PC-3 (cell line): ENCODE results near the gene MAPKBP1. TPM values are rescaled to one million over a fixed set of nuclear protein-coding genes. Genes with fewer than 3 reads are reported as not detected.

Experiments
- ATAC-seq: fragments of 200-7000 bp; cut with Tn5 transposase; 2 replicates; pipeline ENCODE4 v1.9.1; 2020; ENCODE audit warnings: mild to moderate bottlenecking, moderate library complexity
- BruUV-seq: library from RNA; stranded (reverse); fragments of 400-500 nt; replicated peaks from 2 replicates; lab custom pipeline; 2021; lab: Mats Ljungman, UMichigan
- CTCF ChIA-PET: fragments of 300-600 bp; sonication (Branson Sonifier 250); formaldehyde crosslinking; loops from one replicate; lab custom pipeline; 2022; ENCODE audit warnings: antibody characterized with exemption; lab: Charles Lee
- POLR2A ChIA-PET: fragments of 300-600 bp; sonication (Branson Sonifier 250); formaldehyde crosslinking; loops from one replicate; lab custom pipeline; 2022; ENCODE audit warnings: antibody characterized with exemption; ENCODE audit not compliant: unreplicated experiment; lab: Charles Lee
- DNase-seq: peaks from one replicate; pipeline ENCODE4 v3.0.0-alpha.2; 2015
- H2AFZ ChIP-seq: fragments of 300-600 bp; sonication (generic); 2 replicates; pipeline ENCODE4 v1.6.0; 2016; ENCODE audit warnings: antibody characterized with exemption, low read length
- H3F3A ChIP-seq: fragments of 300-600 bp; sonication (generic); one replicate; pipeline ENCODE4 v1.6.0; 2017; ENCODE audit warnings: antibody characterized with exemption, low read length, control low read depth, mild to moderate bottlenecking; ENCODE audit not compliant: unreplicated experiment
- H3K27ac ChIP-seq: fragments of 300-600 bp; sonication (generic); 2 replicates; pipeline ENCODE4 v1.5.1; 2016; ENCODE audit warnings: mild to moderate bottlenecking, low read length
- H3K27me3 ChIP-seq: fragments of 300-600 bp; sonication (generic); 2 replicates; pipeline ENCODE4 v1.6.1; 2016; ENCODE audit warnings: low read length, mixed read lengths
- H3K36me3 ChIP-seq: fragments of 300-600 bp; sonication (generic); 2 replicates; pipeline ENCODE4 v1.6.1; 2016; ENCODE audit warnings: low read depth, mixed run types, low read length, mixed read lengths
- H3K4me1 ChIP-seq: fragments of 300-600 bp; sonication (generic); 2 replicates; pipeline ENCODE4 v1.5.1; 2016; ENCODE audit warnings: low read length; ENCODE audit not compliant: insufficient read depth
- H3K4me2 ChIP-seq: fragments of 300-600 bp; sonication (generic); 2 replicates; pipeline ENCODE4 v1.6.0; 2016; ENCODE audit warnings: low read length
- H3K4me3 ChIP-seq: fragments of 300-600 bp; sonication (generic); 2 replicates; pipeline ENCODE4 v1.5.1; 2016; ENCODE audit warnings: mild to moderate bottlenecking, low read length, mixed read lengths
- H3K79me2 ChIP-seq: fragments of 300-600 bp; sonication (generic); 2 replicates; pipeline ENCODE4 v1.6.1; 2017; ENCODE audit warnings: low read length, mixed read lengths
- H3K9ac ChIP-seq: fragments of 300-600 bp; sonication (generic); 2 replicates; pipeline ENCODE4 v1.6.0; 2016; ENCODE audit warnings: mild to moderate bottlenecking, low read length
- H3K9me2 ChIP-seq: fragments of 300-600 bp; sonication (generic); replicated peaks from 2 replicates; pipeline ENCODE4 v1.6.1; 2016; ENCODE audit warnings: mixed run types, low read length, mixed read lengths
- H3K9me3 ChIP-seq: fragments of 300-600 bp; sonication (generic); 2 replicates; pipeline ENCODE4 v1.6.1; 2016; ENCODE audit warnings: low read length, mixed read lengths
- H4K20me1 ChIP-seq: fragments of 300-600 bp; sonication (generic); 2 replicates; pipeline ENCODE4 v1.6.1; 2016; ENCODE audit warnings: low read length, mixed read lengths
- EZH2 ChIP-seq: fragments of 300-600 bp; sonication (generic); IDR thresholded peaks from one replicate; pipeline ENCODE4 v1.6.1; 2017; ENCODE audit warnings: antibody characterized with exemption, mild to moderate bottlenecking, low read length; ENCODE audit not compliant: unreplicated experiment
- EZH2phosphoT487 ChIP-seq: fragments of 300-600 bp; sonication (generic); IDR thresholded peaks from 2 replicates; pipeline ENCODE4 v1.6.1; 2018; ENCODE audit warnings: mild to moderate bottlenecking, antibody characterized with exemption, low read length, borderline replicate concordance
- intact Hi-C: fragments of 100-400 bp; cut with micrococcal nuclease; formaldehyde crosslinking; loops from 2 replicates; pipeline ENCODE4 v1.9.0; 2023
- total RNA-seq: library from RNA; depleted of rRNA; stranded (reverse); fragments of >200 nt; gene quantifications from 2 replicates; pipeline ENCODE4 v1.2.3, GENCODE V29; 2014
- TF ChIP-seq, protein P1 (sequence below): fragments of 300-600 bp; sonication (generic); conservative IDR thresholded peaks from 2 replicates; pipeline ENCODE4 v1.5.1; 2017; ENCODE audit warnings: antibody characterized with exemption, low read depth, mild to moderate bottlenecking, low read length

MAPKBP1 gene
- total RNA-seq, 1 experiment from 2014 or later: 29.1 TPM

DNA sequence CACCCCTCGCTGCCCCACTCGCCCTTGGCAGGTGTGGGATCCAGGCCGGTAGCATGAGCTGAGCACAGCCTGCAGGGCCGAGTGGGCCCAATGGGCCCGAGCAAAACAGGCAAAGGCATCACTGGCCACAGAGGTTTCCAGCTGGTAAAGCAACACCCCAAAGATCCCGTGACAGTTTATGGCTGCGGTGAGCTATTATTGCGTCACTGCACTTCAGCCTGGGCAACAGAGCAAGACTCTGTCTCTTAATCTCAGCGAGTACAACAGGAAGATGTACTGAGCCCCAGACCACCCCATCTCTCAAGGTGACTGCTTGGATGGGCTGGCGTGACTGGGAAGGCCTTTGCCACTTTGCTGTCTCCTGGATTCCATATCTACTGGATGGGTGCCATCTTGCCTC, 57.9 kb downstream of the MAPKBP1 start:
- H2AFZ ChIP-seq: no peak overlapping the region
- CTCF ChIA-PET: no interaction called here
- ATAC-seq (no peak), DNase-seq (no peak)
- H3K9ac ChIP-seq: peak overlapping the region; percentile 4; the same call in 1 of the 2 replicates
- H3K27me3 ChIP-seq: no peaks in the 10 kb centered on the region
- H3K79me2 ChIP-seq: peaks cover 29% of the 10 kb centered on the region
- BruUV-seq: no TSS peak
- H4K20me1 ChIP-seq: no peaks in the 10 kb centered on the region
- H3K9me3 ChIP-seq: no peaks in the 10 kb centered on the region
- peak overlapping the region; percentile 63 for H3K27ac ChIP-seq
- intact Hi-C loops: no loop called here
- no peaks in the 10 kb centered on the region for H3F3A ChIP-seq
- H3K9me2 ChIP-seq: no peaks in the 10 kb centered on the region
- no peak overlapping the region for H3K4me3 ChIP-seq
- POLR2A ChIA-PET: no interaction called here
- no peaks in the 10 kb centered on the region for H3K36me3 ChIP-seq
- 0 out of 2 replicates have a peak overlapping the region, but pooled peaks have one; percentile 13 for H3K4me2 ChIP-seq
- TF ChIP-seq EZH2 (no peak), EZH2phosphoT487 (no peak)
- TF ChIP-seq, protein P1, sequence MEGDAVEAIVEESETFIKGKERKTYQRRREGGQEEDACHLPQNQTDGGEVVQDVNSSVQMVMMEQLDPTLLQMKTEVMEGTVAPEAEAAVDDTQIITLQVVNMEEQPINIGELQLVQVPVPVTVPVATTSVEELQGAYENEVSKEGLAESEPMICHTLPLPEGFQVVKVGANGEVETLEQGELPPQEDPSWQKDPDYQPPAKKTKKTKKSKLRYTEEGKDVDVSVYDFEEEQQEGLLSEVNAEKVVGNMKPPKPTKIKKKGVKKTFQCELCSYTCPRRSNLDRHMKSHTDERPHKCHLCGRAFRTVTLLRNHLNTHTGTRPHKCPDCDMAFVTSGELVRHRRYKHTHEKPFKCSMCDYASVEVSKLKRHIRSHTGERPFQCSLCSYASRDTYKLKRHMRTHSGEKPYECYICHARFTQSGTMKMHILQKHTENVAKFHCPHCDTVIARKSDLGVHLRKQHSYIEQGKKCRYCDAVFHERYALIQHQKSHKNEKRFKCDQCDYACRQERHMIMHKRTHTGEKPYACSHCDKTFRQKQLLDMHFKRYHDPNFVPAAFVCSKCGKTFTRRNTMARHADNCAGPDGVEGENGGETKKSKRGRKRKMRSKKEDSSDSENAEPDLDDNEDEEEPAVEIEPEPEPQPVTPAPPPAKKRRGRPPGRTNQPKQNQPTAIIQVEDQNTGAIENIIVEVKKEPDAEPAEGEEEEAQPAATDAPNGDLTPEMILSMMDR: no peak
- H3K4me1 ChIP-seq: peaks cover 29% of the 10 kb centered on the region

DNA sequence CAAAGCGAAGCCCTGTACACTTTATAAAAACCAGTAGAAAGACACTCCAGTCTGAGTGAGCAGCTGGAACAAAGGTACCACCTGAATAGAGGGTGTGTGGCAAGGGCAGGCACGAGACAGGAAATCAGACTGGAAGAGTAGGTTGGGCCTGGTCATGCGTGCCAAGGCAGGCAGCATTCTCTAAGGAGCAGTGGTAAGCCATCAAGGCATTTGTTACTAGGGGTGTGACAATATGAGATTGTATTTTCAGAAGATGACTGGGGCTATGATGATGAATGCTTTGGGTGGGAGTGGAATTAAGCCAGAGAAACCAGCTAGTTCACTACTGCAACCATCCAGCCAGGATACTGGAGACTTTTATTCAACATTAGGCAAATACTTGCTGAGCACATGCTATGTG, 58.6 kb downstream of the MAPKBP1 start:
- H3K9me2 ChIP-seq: no peaks in the 10 kb centered on the region
- TF ChIP-seq EZH2: no peak
- TF ChIP-seq, protein P1: no peak
- no peaks in the 10 kb centered on the region for H3K27me3 ChIP-seq
- no peaks in the 10 kb centered on the region for H3F3A ChIP-seq
- no peak overlapping the region for H2AFZ ChIP-seq
- H3K9me3 ChIP-seq: no peaks in the 10 kb centered on the region
- H3K4me2 ChIP-seq: 0 out of 2 replicates have a peak overlapping the region, but pooled peaks have one; percentile 13
- DNase-seq (peak; percentile 81), ATAC-seq (peak; percentile 21)
- peak overlapping the region; percentile 63 for H3K27ac ChIP-seq
- H3K4me1 ChIP-seq: peaks cover 27% of the 10 kb centered on the region
- intact Hi-C loops: no loop called here
- H3K4me3 ChIP-seq: no peak overlapping the region
- H3K36me3 ChIP-seq: no peaks in the 10 kb centered on the region
- no TSS peak for BruUV-seq
- peaks cover 29% of the 10 kb centered on the region for H3K79me2 ChIP-seq
- ChIA-PET CTCF (no interaction called here), POLR2A (no interaction called here)
- no peaks in the 10 kb centered on the region for H4K20me1 ChIP-seq
- no peak overlapping the region; the same call in 1 of the 2 replicates for H3K9ac ChIP-seq

DNA sequence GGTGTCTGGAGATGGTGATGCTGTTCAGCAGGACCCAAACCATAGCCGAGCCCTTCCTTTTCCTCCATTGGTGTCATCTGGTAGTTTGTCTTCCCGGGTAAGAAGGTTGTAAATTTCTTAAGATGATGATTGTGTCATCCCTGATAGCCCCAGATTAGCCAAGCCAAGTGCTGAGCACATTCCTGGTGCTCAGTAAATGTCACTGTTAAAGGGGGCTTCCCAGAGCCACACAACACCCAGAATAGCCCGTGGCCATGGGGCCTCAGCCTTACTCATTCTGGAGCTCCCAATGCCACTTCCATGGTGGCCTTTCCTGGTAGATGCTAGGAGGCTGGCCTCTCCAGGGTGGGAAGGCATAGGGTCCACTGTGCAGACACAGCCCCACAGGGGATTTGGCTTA, 59.8 kb downstream of the MAPKBP1 start:
- Histone ChIP-seq H2AFZ (no peak overlapping the region), H3K27ac (no peak overlapping the region), H3K9me2 (no peaks in the 10 kb centered on the region), H3F3A (no peaks in the 10 kb centered on the region), H3K79me2 (peaks cover 20% of the 10 kb centered on the region), H3K36me3 (no peaks in the 10 kb centered on the region), H3K4me2 (no peak overlapping the region), H3K27me3 (no peaks in the 10 kb centered on the region), H3K9me3 (no peaks in the 10 kb centered on the region), H4K20me1 (no peaks in the 10 kb centered on the region), H3K4me3 (no peak overlapping the region), H3K4me1 (peaks cover 34% of the 10 kb centered on the region), H3K9ac (no peak overlapping the region)
- ATAC-seq: no peak
- no TSS peak for BruUV-seq
- TF ChIP-seq, protein P1: no peak
- TF ChIP-seq EZH2phosphoT487 (no peak), EZH2 (no peak)
- CTCF ChIA-PET: no interaction called here
- intact Hi-C loops: no loop called here
- POLR2A ChIA-PET: no interaction called here
- no peak for DNase-seq
